OCI-LY3 (cell line): Measurements from ENCODE around the gene HYCC2.

Experiments used
- CTCF ChIP-seq: fragments of 200-600, 300-600 bp; sonication (generic); IDR thresholded peaks from 2 replicates; pipeline ENCODE4 v1.5.1; 2014; ENCODE audit warnings: antibody characterized with exemption, low read length, low read depth
- EZH2phosphoT487 ChIP-seq: fragments of 200-600 bp; shearing (Covaris generic); IDR thresholded peaks from 2 replicates; pipeline ENCODE4 v1.6.1; 2018; ENCODE audit warnings: antibody characterized with exemption, mixed run types, low read depth

GRCh38 chr2:201109186-201109585, 37.7 kb upstream of the HYCC2 start:
- no peak for TF ChIP-seq CTCF
- TF ChIP-seq EZH2phosphoT487 = no peak
